ENCODE results near the gene RORB.
"Not testable (repeated sequence)": the region's sequence is repeated elsewhere in the genome, so short reads cannot be mapped to it uniquely, and the experiment has no call there.

The RORB gene

DNA sequence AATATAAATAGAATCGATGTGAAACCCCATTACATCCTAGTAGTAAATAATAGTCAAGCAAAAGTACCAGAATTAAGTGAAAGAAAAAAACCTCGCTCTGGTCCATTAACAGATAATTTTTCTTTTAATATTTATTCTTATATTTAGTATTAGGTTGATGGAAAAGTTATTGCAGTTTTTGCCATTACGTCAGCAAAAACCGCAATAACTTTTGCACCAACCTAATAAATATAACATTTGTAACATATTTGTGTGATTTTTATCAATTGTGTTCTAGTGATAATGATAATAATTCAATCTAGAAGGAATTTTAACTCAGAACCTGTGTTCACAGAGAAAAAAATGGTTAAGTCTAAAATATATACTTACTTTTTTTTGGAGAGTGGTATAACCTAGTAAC is 16.1 kb downstream of the RORB start:
- no peak overlapping the region for H3K27ac ChIP-seq

DNA sequence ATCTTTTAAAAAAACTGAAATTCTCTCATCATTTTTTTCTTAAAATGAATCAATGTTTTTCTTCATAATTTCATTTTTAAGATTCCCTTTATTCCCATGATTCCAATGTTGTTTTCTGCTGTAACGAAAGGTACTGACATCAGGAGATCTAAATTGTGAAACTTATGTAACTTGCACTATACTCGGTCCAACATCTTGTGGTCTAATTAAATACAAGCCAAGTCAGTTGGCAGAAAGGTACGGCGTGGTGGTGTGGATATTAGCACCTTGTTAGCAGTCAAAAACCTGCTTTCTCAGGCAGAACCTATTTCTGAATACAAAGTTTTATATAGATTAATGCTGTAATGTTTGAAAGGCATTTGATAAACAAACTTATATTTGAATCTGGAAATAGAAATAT is 20.1 kb downstream of the RORB start:
- TF ChIP-seq, protein P1, sequence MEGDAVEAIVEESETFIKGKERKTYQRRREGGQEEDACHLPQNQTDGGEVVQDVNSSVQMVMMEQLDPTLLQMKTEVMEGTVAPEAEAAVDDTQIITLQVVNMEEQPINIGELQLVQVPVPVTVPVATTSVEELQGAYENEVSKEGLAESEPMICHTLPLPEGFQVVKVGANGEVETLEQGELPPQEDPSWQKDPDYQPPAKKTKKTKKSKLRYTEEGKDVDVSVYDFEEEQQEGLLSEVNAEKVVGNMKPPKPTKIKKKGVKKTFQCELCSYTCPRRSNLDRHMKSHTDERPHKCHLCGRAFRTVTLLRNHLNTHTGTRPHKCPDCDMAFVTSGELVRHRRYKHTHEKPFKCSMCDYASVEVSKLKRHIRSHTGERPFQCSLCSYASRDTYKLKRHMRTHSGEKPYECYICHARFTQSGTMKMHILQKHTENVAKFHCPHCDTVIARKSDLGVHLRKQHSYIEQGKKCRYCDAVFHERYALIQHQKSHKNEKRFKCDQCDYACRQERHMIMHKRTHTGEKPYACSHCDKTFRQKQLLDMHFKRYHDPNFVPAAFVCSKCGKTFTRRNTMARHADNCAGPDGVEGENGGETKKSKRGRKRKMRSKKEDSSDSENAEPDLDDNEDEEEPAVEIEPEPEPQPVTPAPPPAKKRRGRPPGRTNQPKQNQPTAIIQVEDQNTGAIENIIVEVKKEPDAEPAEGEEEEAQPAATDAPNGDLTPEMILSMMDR (conservative IDR thresholded peaks at IDR 0.05) = no peak
- H3K27ac ChIP-seq = no peak overlapping the region

More for the DNA sequence above, 16.1 kb downstream of the RORB start:
- TF ChIP-seq, protein P1 (conservative IDR thresholded peaks at IDR 0.05) = no peak

DNA sequence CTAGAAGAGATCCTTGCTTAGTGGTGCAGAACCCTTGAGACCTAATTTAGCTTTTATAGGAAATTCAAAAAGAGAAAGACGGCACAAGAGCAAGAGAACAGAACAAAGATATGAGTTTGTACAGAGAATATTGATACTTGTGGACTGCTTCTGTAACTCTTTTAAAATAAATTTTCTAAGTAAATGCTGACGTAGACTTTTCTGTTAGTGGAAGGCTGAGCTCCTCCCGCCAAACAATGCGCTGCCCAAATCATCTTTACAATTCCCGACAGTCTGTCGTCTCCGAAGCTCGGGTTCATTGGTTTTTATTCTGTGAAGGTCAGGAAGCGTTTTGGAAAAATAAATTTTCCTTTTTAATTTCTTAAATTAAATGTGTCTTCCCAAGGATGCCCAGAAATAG is 22.3 kb downstream of the RORB start:
- TF ChIP-seq, protein P1 (conservative IDR thresholded peaks at IDR 0.05) = no peak
- no peak overlapping the region for H3K27ac ChIP-seq

DNA sequence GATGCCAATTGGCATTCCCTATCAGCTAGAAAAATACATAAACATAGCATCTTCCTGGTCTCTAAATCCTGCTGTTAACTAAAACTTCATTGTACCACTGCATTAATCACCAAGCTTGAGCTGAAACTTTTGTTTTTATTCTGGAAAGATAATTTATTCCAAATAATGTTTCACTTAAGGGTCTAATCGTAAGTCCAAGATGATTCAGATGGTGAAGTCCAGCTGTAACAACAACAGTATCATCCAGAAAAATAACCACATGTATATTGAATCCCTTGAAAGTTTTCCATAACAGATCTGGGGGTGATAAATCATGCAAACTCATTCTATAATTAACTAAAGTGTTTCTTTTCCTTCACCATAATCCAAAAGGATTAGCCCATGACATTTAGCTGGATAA is 23.9 kb downstream of the RORB start:
- no peak overlapping the region for H3K27ac ChIP-seq
- TF ChIP-seq, protein P1 (conservative IDR thresholded peaks at IDR 0.05) = no peak

DNA sequence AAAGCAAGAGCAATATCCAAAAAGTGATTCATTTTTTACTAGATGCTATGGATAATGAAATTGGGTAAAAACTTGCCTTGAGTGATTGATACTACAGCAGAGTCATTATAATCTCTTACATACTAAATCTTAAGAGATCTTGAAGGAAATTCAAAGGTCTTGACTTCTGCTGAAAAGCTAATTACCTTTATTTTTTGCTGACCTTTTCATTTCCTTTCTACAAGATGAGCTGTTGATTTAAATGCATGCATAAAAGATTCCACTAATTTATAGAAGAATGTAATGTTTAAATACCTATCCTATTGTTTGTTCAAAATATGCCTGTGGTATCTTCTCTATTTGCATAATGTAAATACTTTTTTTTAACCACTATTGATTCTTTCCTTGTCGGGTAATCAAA is 27.2 kb downstream of the RORB start:
- TF ChIP-seq, protein P1 (conservative IDR thresholded peaks at IDR 0.05) = no peak

DNA sequence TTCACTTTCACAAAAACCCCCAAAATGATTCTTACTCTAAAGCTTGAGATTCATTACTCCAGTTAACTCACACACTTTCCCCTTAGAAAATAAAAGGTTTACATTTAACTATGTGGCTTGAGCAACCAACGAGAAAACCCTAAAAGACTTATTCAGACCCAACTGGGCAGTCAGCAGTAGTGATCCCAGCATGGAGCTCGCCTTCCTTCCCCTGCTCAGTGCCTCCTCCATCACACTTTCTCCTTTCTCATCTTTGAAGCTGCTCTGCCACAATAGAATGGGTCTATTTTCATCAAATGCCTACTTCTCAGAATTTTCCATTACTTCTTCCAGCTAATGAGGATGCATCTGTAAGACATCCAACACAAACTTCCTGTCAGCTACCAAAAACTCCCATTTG is 29.1 kb downstream of the RORB start:
- H3K27ac ChIP-seq = no peak overlapping the region
- TF ChIP-seq, protein P1 (conservative IDR thresholded peaks at IDR 0.05) = no peak

More for the DNA sequence above, 27.2 kb downstream of the RORB start:
- H3K27ac ChIP-seq = no peak overlapping the region

DNA sequence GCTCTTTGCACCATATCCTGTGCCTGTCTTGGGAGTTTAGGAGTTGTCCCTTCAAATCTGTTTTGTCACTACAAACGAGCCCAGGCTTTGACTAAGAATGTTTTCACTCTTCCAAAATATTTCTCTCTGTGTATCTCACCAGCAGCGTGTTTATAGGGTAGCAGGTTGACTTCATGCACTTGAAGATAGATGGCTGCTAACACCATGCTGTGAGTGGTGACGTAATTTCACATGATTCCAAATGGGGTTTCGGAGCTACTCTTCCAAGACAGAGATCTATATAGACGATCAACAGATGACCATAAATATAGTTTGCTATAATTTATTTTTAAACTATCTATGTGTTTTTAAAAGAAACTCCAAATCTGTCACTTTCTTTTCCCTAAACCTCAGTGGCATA is 30.6 kb downstream of the RORB start:
- TF ChIP-seq, protein P1 (conservative IDR thresholded peaks at IDR 0.05) = no peak
- H3K27ac ChIP-seq = no peak overlapping the region

DNA sequence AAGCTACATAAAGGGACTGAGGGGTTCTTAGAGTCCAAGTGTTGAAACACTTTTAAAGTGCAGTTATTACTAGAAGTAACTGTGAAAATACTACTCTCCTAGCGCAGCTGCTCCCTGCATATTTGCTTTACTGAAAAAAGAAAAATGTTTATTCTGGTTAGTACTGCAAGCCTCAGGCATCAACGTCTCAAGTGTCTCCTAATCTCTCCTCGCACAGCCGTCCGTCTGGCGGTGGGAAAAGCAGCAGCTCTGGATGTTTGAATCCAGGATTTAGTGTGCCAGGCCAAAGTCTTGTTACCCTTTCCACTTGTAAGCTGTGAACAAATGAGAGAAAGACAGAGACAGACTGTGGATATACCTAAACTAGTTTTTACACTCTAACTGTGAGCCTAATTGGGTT is 31.1 kb downstream of the RORB start:
- no peak overlapping the region for H3K27ac ChIP-seq
- TF ChIP-seq, protein P1 (conservative IDR thresholded peaks at IDR 0.05) = no peak

DNA sequence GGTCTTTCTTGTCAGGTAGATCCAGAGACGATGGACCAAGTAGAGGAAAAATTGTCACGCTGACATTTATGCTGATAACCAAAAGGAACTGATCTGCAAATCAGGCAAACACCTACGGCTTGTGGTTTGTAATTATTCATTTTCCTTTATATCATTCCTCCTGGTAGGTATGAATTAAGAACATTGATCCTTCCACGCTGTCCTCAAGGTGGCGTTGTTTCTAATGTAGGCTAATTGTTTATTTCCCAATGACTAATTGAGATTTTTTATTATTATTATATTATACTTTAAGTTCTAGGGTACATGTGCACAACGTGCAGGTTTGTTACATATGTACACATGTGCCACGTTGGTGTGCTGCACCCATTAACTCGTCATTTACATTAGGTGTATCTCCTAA is 33.3 kb downstream of the RORB start:
- not testable (repeated sequence) for H3K27ac ChIP-seq

All from VCaP (cell line).